HG03108 (cell line): Measurements from ENCODE around the gene PAK6.

Experiments used
- ATAC-seq: cut with Tn5 transposase; IDR thresholded peaks from one replicate; pipeline ENCODE4 v1.9.1; 2021; ENCODE audit warnings: moderate library complexity; ENCODE audit not compliant: unreplicated experiment

PAK6 gene

GRCh38 chr15:40275954-40276353, 37.1 kb downstream of the PAK6 start:
- no peak for ATAC-seq

GRCh38 chr15:40276927-40277326, 38.1 kb downstream of the PAK6 start:
- ATAC-seq = no peak

- no peak for ATAC-seq
Observed at GRCh38 chr15:40277471-40277870, 38.6 kb downstream of the PAK6 start.

- no peak for ATAC-seq
Observed at GRCh38 chr15:40278026-40278425, 39.2 kb downstream of the PAK6 start.

- no peak for ATAC-seq
Observed at GRCh38 chr15:40279437-40280141, 40.7 kb downstream of the PAK6 start.

- ATAC-seq = no peak
Observed at GRCh38 chr15:40280260-40281056, 41.6 kb downstream of the PAK6 start.

- ATAC-seq = no peak
Observed at GRCh38 chr15:40281057-40281800, 42.4 kb downstream of the PAK6 start.

- no peak for ATAC-seq
Observed at GRCh38 chr15:40281801-40282146, 42.9 kb downstream of the PAK6 start.

- no peak for ATAC-seq
Observed at GRCh38 chr15:40282147-40282868, 43.4 kb downstream of the PAK6 start.

GRCh38 chr15:40282869-40283614, 44.2 kb downstream of the PAK6 start, which contains the start of gene ANKRD63:
Gene ANKRD63 (minus strand): TSS chr15:40283064. CDS start chr15:40282586, 478 bp downstream.
- no peak for ATAC-seq

GRCh38 chr15:40283615-40284300, 44.9 kb downstream of the PAK6 start:
- no peak for ATAC-seq

GRCh38 chr15:40285151-40285550, 46.3 kb downstream of the PAK6 start:
- ATAC-seq = no peak

GRCh38 chr15:40285554-40286011, 46.7 kb downstream of the PAK6 start:
- no peak for ATAC-seq

- ATAC-seq = no peak
Observed at GRCh38 chr15:40286061-40286532, 47.2 kb downstream of the PAK6 start.

- ATAC-seq = no peak
Observed at GRCh38 chr15:40286794-40287193, 47.9 kb downstream of the PAK6 start.

GRCh38 chr15:40287505-40287904, 48.6 kb downstream of the PAK6 start:
- no peak for ATAC-seq

- no peak for ATAC-seq
Observed at GRCh38 chr15:40287968-40288367, 49.1 kb downstream of the PAK6 start.

- no peak for ATAC-seq
Observed at GRCh38 chr15:40289140-40289775, 50.4 kb downstream of the PAK6 start.

- ATAC-seq = no peak
Observed at GRCh38 chr15:40290545-40290917, 51.7 kb downstream of the PAK6 start.
